Smooth muscle cell (in vitro differentiated cells): ENCODE results near the gene XRRA1. TPM values are rescaled to one million over a fixed set of nuclear protein-coding genes. Genes with fewer than 3 reads are reported as not detected.
A peak's percentile ranks its signal among the peaks of the same experiment; 100 is the strongest.

Experiments
- polyA plus RNA-seq: library from polyadenylated mRNA; unstranded; fragments of >200 nt; fragmentation: Nextera tagmentation; extraction: Ambion mirVana; gene quantifications from 2 replicates; pipeline ENCODE4 v1.2.1, GENCODE V29; 2016
- small RNA-seq: library from RNA; depleted of rRNA; stranded (forward); fragments of <200 nt; gene quantifications from one replicate; pipeline ENCODE3, GENCODE V24; 2014
- total RNA-seq: library from RNA; depleted of rRNA; stranded (reverse); fragments of >200 nt; gene quantifications from 2 replicates; pipeline ENCODE4 v1.2.3, GENCODE V29; 2014

XRRA1 gene
- total and polyA plus RNA-seq, 2 experiments from 2014 or later = 3.8 to 9.4 TPM

Small RNA genes within 50 kb of the gene (small RNA-seq; reads per million reads assigned to genes)
- gene RN7SL239P (0.34 reads per million, percentile 9 among the genes with 10 or more reads in this experiment), gene RNU6-216P (not detected)

Other genes with a start within 250 kb of the XRRA1 start
- 7.3 and 13.8 TPM in 2 replicates for gene CHRDL2, start 217.7 kb downstream of the XRRA1 start, total RNA-seq
- gene CHRDL2, start 217.7 kb downstream of the XRRA1 start, polyA plus RNA-seq = 71.4 and 98.6 TPM in 2 replicates
- gene RNF169, start 200.2 kb downstream of the XRRA1 start, total RNA-seq = 13.6 and 17.6 TPM in 2 replicates
- 2.2 and 3.2 TPM in 2 replicates for gene RNF169, start 200.2 kb downstream of the XRRA1 start, polyA plus RNA-seq
- gene SPCS2, start 175 bp upstream of the XRRA1 start, total RNA-seq = 49.9 and 55.3 TPM in 2 replicates
- gene SPCS2, start 175 bp upstream of the XRRA1 start, polyA plus RNA-seq = 325 and 345 TPM in 2 replicates
- 5.0 and 8.5 TPM in 2 replicates for gene NEU3, start 39.8 kb upstream of the XRRA1 start, total RNA-seq
- 2.1 and 3.9 TPM in 2 replicates for gene NEU3, start 39.8 kb upstream of the XRRA1 start, polyA plus RNA-seq
- gene OR2AT4, start 147.8 kb upstream of the XRRA1 start, total RNA-seq = not detected in 2 replicates
- gene OR2AT4, start 147.8 kb upstream of the XRRA1 start, polyA plus RNA-seq = not detected in 2 replicates
- 0.31 TPM in 1 of 2 replicates, not detected in the other for gene SLCO2B1, start 202.0 kb upstream of the XRRA1 start, total RNA-seq
- gene SLCO2B1, start 202.0 kb upstream of the XRRA1 start, polyA plus RNA-seq = 0.30 TPM in 1 of 2 replicates, not detected in the other